Large intestine (tissue), 3 donors: ENCODE data around the gene TST. TPM values are rescaled to one million over a fixed set of nuclear protein-coding genes. Genes with fewer than 3 reads are reported as not detected.

Source experiments
- DNase-seq, 2 donors: peaks; one replicate each; pipeline versions ENCODE4 v3.0.0 to v3.0.0-alpha.2; 2013
- H3K27ac ChIP-seq: one replicate; pipeline ENCODE4 v1.5.1; 2013; ENCODE audit warnings: low read length
- H3K27me3 ChIP-seq: 2 replicates; pipeline ENCODE4 v1.6.1; 2013; ENCODE audit warnings: low read length; ENCODE audit not compliant: control insufficient read depth, insufficient read depth
- H3K36me3 ChIP-seq: 2 replicates; pipeline ENCODE4 v1.6.1; 2013; ENCODE audit warnings: low read length; ENCODE audit not compliant: control insufficient read depth, insufficient read depth
- H3K4me1 ChIP-seq: one replicate; pipeline ENCODE4 v1.6.1; 2013; ENCODE audit warnings: low read length; ENCODE audit not compliant: control insufficient read depth, insufficient read depth
- H3K4me3 ChIP-seq: one replicate; pipeline ENCODE4 v1.5.1; 2013; ENCODE audit warnings: low read length
- H3K9me3 ChIP-seq: one replicate; pipeline ENCODE4 v1.6.1; 2013; ENCODE audit warnings: mild to moderate bottlenecking, low read depth, low read length, moderate library complexity; ENCODE audit not compliant: control insufficient read depth
- WGBS: methylation state at CpG from one replicate; pipeline ENCODE4 v1.1.5; 2013; ENCODE audit warnings: low lambda C conversion rate; ENCODE audit not compliant: insufficient coverage; 5-methylcytosine and 5-hydroxymethylcytosine counted together
- polyA plus RNA-seq: library from polyadenylated mRNA; unstranded; fragments of 120-200 nt; gene quantifications from one replicate; pipeline ENCODE4 v1.2.1, GENCODE V29; 2013

TST gene
- polyA plus RNA-seq, 1 donor, result 87.6 TPM

GRCh38 chr22:37022483-37023337 is 3.5 kb upstream of the TST start:
- H3K4me1 ChIP-seq, result peaks cover 61% of the 10 kb centered on the region
- no CpG with 5 or more reads among the region's 16 CpGs for WGBS
- peak overlapping the region; percentile 93 for H3K27ac ChIP-seq
- H3K27me3 ChIP-seq, result no peaks in the 10 kb centered on the region
- peak; percentile 58 to 68 for DNase-seq
- peaks cover 11% of the 10 kb centered on the region for H3K9me3 ChIP-seq
- peaks cover 39% of the 10 kb centered on the region for H3K36me3 ChIP-seq
- no peak overlapping the region for H3K4me3 ChIP-seq

GRCh38 chr22:37021710-37022482 is 2.6 kb upstream of the TST start:
- Histone ChIP-seq H3K9me3 (peaks cover 11% of the 10 kb centered on the region), H3K27ac (peak overlapping the region; percentile 93), H3K4me1 (peaks cover 62% of the 10 kb centered on the region), H3K36me3 (peaks cover 37% of the 10 kb centered on the region), H3K4me3 (no peak overlapping the region), H3K27me3 (no peaks in the 10 kb centered on the region)
- no CpG with 5 or more reads among the region's 13 CpGs for WGBS
- DNase-seq, result peak; percentile 60 to 61

- Histone ChIP-seq H3K4me1 (peaks cover 62% of the 10 kb centered on the region), H3K36me3 (peaks cover 37% of the 10 kb centered on the region), H3K4me3 (peak overlapping the region; percentile 12), H3K27ac (peak overlapping the region; percentile 93), H3K27me3 (no peaks in the 10 kb centered on the region), H3K9me3 (peaks cover 11% of the 10 kb centered on the region)
- peak in 1 of 2 donors; percentile 60 for DNase-seq
- no CpG with 5 or more reads among the region's 5 CpGs for WGBS
Observed at GRCh38 chr22:37021041-37021440, 1.8 kb upstream of the TST start.

DNA sequence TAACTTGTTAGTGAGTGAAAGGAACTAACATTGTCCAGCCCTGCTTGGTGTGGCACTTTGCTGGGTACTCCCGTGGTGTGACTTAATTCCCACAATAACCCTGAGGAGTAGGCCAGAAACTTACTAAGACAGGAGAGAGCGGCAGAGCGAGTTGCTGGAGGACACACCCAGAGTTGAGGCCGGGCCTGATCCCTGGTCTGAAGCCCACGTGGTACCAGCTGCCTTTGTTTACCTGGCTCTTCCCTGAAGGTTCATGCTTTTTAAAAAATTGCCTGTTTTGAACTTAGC is 889 bp upstream of the TST start:
- no CpG with 5 or more reads among the region's 5 CpGs for WGBS
- DNase-seq, result peak in 1 of 2 donors; percentile 82
- no peaks in the 10 kb centered on the region for H3K27me3 ChIP-seq
- peak overlapping the region; percentile 90 for H3K4me3 ChIP-seq
- H3K9me3 ChIP-seq, result peaks cover 11% of the 10 kb centered on the region
- peaks cover 30% of the 10 kb centered on the region for H3K36me3 ChIP-seq
- H3K4me1 ChIP-seq, result peaks cover 63% of the 10 kb centered on the region
- peak overlapping the region; percentile 93 for H3K27ac ChIP-seq

DNA sequence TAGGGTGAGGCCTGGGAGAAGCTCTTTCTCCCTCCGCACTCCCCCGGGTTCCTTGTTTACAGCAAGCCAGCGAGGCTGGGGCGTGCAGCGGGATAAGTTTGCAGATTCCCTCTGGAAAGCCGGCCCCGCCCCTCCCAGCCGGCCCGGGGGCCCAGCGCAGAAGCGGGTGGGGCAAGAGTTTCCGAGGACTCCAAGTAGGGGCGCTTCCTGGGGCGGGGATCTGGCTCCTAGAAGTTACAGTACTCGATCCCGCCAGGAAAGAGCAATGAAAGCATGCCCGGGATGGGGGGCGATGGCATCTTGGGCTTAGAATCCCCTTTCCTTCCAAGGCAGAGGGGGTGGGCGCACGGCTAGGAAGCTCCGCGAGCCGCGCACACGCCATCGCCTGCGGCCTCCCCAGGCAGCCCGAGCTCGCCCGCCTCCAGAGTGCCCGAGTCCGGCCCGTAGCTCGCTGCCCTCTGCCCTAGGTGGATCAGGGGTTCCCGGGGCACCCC is 385 bp downstream of the TST start:
- peak overlapping the region; percentile 58 for H3K4me3 ChIP-seq
- peak; percentile 62 to 88 for DNase-seq
- H3K27ac ChIP-seq, result peak overlapping the region; percentile 91
- peaks cover 20% of the 10 kb centered on the region for H3K36me3 ChIP-seq
- H3K9me3 ChIP-seq, result peaks cover under 1% of the 10 kb centered on the region
- peaks cover 57% of the 10 kb centered on the region for H3K4me1 ChIP-seq
- H3K27me3 ChIP-seq, result no peaks in the 10 kb centered on the region
- WGBS, result no CpG with 5 or more reads among the region's 35 CpGs

GRCh38 chr22:37018086-37018814 is 997 bp downstream of the TST start:
- no peaks in the 10 kb centered on the region for H3K9me3 ChIP-seq
- peaks cover 57% of the 10 kb centered on the region for H3K4me1 ChIP-seq
- H3K27ac ChIP-seq, result peak overlapping the region; percentile 91
- H3K4me3 ChIP-seq, result peak overlapping the region; percentile 58
- peaks cover 20% of the 10 kb centered on the region for H3K36me3 ChIP-seq
- H3K27me3 ChIP-seq, result no peaks in the 10 kb centered on the region
- no peak for DNase-seq
- WGBS, result no CpG with 5 or more reads among the region's 45 CpGs

GRCh38 chr22:37017356-37017755 is 1.9 kb downstream of the TST start:
- DNase-seq, result no peak
- WGBS, result no CpG with 5 or more reads among the region's 10 CpGs
- Histone ChIP-seq H3K36me3 (peaks cover 20% of the 10 kb centered on the region), H3K9me3 (no peaks in the 10 kb centered on the region), H3K4me1 (peaks cover 49% of the 10 kb centered on the region), H3K27me3 (no peaks in the 10 kb centered on the region), H3K27ac (no peak overlapping the region), H3K4me3 (peak overlapping the region; percentile 58)

GRCh38 chr22:37016134-37016910 is 2.9 kb downstream of the TST start:
- Histone ChIP-seq H3K4me3 (no peak overlapping the region), H3K27me3 (no peaks in the 10 kb centered on the region), H3K4me1 (peaks cover 43% of the 10 kb centered on the region), H3K9me3 (no peaks in the 10 kb centered on the region), H3K36me3 (peaks cover 20% of the 10 kb centered on the region), H3K27ac (peak overlapping the region; percentile 14)
- WGBS, result no CpG with 5 or more reads among the region's 14 CpGs
- DNase-seq, result no peak

- no CpG with 5 or more reads among the region's 4 CpGs for WGBS
- peaks cover 23% of the 10 kb centered on the region for H3K36me3 ChIP-seq
- H3K27me3 ChIP-seq, result no peaks in the 10 kb centered on the region
- no peak overlapping the region for H3K4me3 ChIP-seq
- no peak for DNase-seq
- no peak overlapping the region for H3K27ac ChIP-seq
- peaks cover 35% of the 10 kb centered on the region for H3K4me1 ChIP-seq
- no peaks in the 10 kb centered on the region for H3K9me3 ChIP-seq
Observed at GRCh38 chr22:37015587-37015878, 3.7 kb downstream of the TST start.
